ENCODE measurements around the gene OPA3.

GRCh38 chr19:45515807-45516401, 68.7 kb downstream of the OPA3 start:
- no peak for TF ChIP-seq EZH2phosphoT487 (IDR thresholded peaks at IDR 0.05; ENCODE audit: insufficient read depth, low read depth)
- TF ChIP-seq EZH2 (IDR thresholded peaks at IDR 0.05; ENCODE audit: insufficient read depth, poor library complexity, severe bottlenecking) = no peak
